ENCODE results near the gene WSCD2.

The WSCD2 gene

GRCh38 chr12:108271951-108272872, 143.1 kb downstream of the WSCD2 start:
- no peak for DNase-seq

GRCh38 chr12:108273217-108273616, 144.1 kb downstream of the WSCD2 start:
- no peak for DNase-seq

- DNase-seq: no peak
Observed at GRCh38 chr12:108277613-108278012, 148.5 kb downstream of the WSCD2 start.

- DNase-seq: no peak
Observed at GRCh38 chr12:108282160-108282559, 153.1 kb downstream of the WSCD2 start.

- DNase-seq: no peak
Observed at GRCh38 chr12:108282676-108283075, 153.6 kb downstream of the WSCD2 start.

- no peak for DNase-seq
Observed at GRCh38 chr12:108284163-108284562, 155.1 kb downstream of the WSCD2 start.

GRCh38 chr12:108285016-108285415, 155.9 kb downstream of the WSCD2 start:
- no peak for DNase-seq

GRCh38 chr12:108287227-108287626, 158.1 kb downstream of the WSCD2 start:
- DNase-seq: no peak

GRCh38 chr12:108289350-108290161, 160.5 kb downstream of the WSCD2 start:
- no peak for DNase-seq

- DNase-seq: no peak
Observed at GRCh38 chr12:108295641-108296040, 166.6 kb downstream of the WSCD2 start.

GRCh38 chr12:108296945-108297344, 167.9 kb downstream of the WSCD2 start:
- no peak for DNase-seq

- no peak for DNase-seq
Observed at GRCh38 chr12:108297424-108297823, 168.3 kb downstream of the WSCD2 start.

- no peak for DNase-seq
Observed at GRCh38 chr12:108297895-108298760, 169.0 kb downstream of the WSCD2 start.

GRCh38 chr12:108298761-108299275, 169.7 kb downstream of the WSCD2 start:
- no peak for DNase-seq

- DNase-seq: no peak
Observed at GRCh38 chr12:108299516-108299915, 170.4 kb downstream of the WSCD2 start.

Measured in NCI-H1092 (cell line).